Raji (cell line): Measurements from ENCODE around the gene DDHD1.

ENCODE experiments used
- POLR2A ChIP-seq: IDR thresholded peaks from 2 replicates; pipeline ENCODE4 v1.6.1; 2011; ENCODE audit warnings: low read depth, low read length, control low read depth; ENCODE audit not compliant: insufficient read depth

The DDHD1 gene

GRCh38 chr14:53022593-53022992, 130.5 kb downstream of the DDHD1 start:
- TF ChIP-seq POLR2A: no peak

GRCh38 chr14:53020193-53020932, 132.8 kb downstream of the DDHD1 start:
- no peak for TF ChIP-seq POLR2A

GRCh38 chr14:53019406-53019805, 133.7 kb downstream of the DDHD1 start:
- TF ChIP-seq POLR2A: no peak

GRCh38 chr14:53017837-53018236, 135.3 kb downstream of the DDHD1 start:
- no peak for TF ChIP-seq POLR2A

GRCh38 chr14:53016919-53017318, 136.2 kb downstream of the DDHD1 start:
- no peak for TF ChIP-seq POLR2A

GRCh38 chr14:53016491-53016890, 136.6 kb downstream of the DDHD1 start:
- TF ChIP-seq POLR2A: no peak

- TF ChIP-seq POLR2A: no peak
These were observed 142.1 kb downstream of the DDHD1 start for GRCh38 chr14:53011053-53011462.

GRCh38 chr14:53010193-53011040, 142.7 kb downstream of the DDHD1 start:
- TF ChIP-seq POLR2A: no peak

- no peak for TF ChIP-seq POLR2A
These were observed 146.1 kb downstream of the DDHD1 start for GRCh38 chr14:53006931-53007562.

- TF ChIP-seq POLR2A: no peak
These were observed 148.1 kb downstream of the DDHD1 start for GRCh38 chr14:53004976-53005375.

GRCh38 chr14:53003776-53004175, 149.3 kb downstream of the DDHD1 start:
- TF ChIP-seq POLR2A: no peak

GRCh38 chr14:53002576-53002975, 150.5 kb downstream of the DDHD1 start:
- no peak for TF ChIP-seq POLR2A

- TF ChIP-seq POLR2A: no peak
These were observed 151.2 kb downstream of the DDHD1 start for GRCh38 chr14:53001787-53002378.

- TF ChIP-seq POLR2A: no peak
These were observed 154.6 kb downstream of the DDHD1 start for GRCh38 chr14:52998376-52999015.

- no peak for TF ChIP-seq POLR2A
These were observed 156.6 kb downstream of the DDHD1 start for GRCh38 chr14:52996493-52996892.
